Measurements from ENCODE around the gene DNM3.
A peak's percentile ranks its signal among the peaks of the same experiment; 100 is the strongest.

The DNM3 gene

DNA sequence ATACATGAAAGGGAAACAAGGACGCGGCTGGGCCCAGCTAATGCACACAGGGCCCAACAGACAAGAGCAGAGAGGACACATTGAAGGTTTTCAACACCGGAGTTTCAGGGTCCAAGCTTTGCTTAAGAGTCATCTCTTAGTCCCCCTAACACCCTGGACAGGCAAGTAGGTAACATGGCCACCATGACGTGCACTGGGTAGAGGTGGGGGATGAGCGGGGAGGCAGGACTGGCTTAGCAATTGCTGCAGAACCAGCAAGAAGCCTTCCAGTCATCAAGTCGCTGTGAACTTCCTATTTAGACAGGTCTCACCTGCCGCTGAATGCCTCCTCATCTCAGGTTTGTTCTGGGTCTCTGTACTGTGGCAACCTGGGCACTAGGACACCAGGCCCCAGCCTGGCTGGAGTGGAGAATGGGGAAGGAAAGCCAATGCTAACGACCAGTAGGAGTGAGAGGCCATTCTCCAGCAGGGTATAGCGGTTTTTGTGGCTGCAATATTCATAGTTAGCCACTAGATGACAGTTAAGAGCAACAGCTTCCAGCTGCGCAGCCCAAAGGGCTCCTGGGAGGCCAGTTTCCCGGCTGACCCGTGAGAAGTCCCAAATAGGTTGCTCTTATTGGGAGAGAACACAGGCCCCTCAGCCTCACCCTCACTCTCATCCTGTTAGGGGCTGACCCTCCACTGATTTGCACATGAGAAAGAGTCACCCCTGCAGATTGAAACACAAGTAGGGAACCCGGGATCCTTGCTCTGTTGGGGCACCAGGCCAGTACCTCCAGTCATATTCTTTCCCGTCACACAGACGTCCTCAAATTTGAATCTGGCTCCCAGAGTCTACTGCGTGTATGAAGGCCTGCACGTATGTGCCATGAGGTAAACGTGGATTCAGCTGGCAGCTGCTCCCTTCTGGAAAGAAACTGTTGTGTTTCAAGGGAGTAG is 608.6 kb downstream of the DNM3 start:
- peak; percentile 56 for DNase-seq
- no peak overlapping the region for H3K4me3 Mint-ChIP-seq
- H3K27ac Mint-ChIP-seq: no peak overlapping the region
- no peaks in the 10 kb centered on the region for H3K9me3 Mint-ChIP-seq
- no peaks in the 10 kb centered on the region for H3K36me3 Mint-ChIP-seq (ENCODE audit: low read depth)
- no peaks in the 10 kb centered on the region for H3K27me3 Mint-ChIP-seq
- H3K4me1 Mint-ChIP-seq (ENCODE audit: low read depth): peaks cover 29% of the 10 kb centered on the region

DNA sequence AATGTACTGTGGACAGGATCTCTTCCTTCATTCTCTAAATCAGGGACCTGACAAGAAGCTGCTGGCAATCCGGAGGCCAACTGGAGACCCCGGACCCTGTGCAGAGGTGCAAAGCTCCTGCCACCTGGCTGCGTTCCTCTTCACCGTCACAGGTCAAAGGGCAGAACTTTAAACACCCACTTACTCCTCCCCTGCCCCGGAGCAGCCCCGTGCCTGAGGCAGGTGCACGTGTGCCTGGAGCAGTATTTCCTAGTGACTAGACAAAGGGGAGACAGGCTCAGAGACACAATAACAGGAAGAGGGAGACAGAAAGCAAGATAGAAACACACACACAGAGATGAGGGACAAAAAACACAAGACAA is 609.2 kb downstream of the DNM3 start:
- H3K36me3 Mint-ChIP-seq (ENCODE audit: low read depth): no peaks in the 10 kb centered on the region
- no peak overlapping the region for H3K27ac Mint-ChIP-seq
- H3K4me3 Mint-ChIP-seq: no peak overlapping the region
- peaks cover 29% of the 10 kb centered on the region for H3K4me1 Mint-ChIP-seq (ENCODE audit: low read depth)
- no peak for DNase-seq
- no peaks in the 10 kb centered on the region for H3K27me3 Mint-ChIP-seq
- no peaks in the 10 kb centered on the region for H3K9me3 Mint-ChIP-seq

DNA sequence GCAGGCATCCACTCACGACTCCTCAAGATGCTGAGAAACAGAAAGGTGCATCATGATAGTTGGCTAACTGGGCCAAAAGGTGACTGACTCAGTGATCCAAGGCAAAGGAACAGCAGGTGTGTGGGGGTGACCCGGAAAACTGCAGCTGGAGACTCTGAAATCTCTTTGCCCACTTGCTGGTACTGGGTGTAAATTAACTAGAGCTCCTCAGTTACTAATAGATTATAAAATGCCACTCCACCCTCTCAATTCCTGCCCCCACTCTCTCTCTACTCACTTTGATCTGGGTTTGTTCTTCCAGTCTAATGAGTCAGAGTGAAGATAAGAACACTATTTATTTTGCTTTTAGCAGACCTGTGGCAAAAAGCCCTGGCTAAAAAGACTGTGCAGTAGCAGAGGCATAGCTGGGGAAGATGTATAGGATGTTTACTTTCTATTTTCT is 609.7 kb downstream of the DNM3 start:
- Mint-ChIP-seq H3K27me3 (no peaks in the 10 kb centered on the region), H3K27ac (no peak overlapping the region), H3K9me3 (no peaks in the 10 kb centered on the region), H3K4me1 (ENCODE audit: low read depth) (peaks cover 29% of the 10 kb centered on the region), H3K4me3 (no peak overlapping the region), H3K36me3 (ENCODE audit: low read depth) (no peaks in the 10 kb centered on the region)
- DNase-seq: no peak

GRCh38 chr1:172452536-172453152 is 611.3 kb downstream of the DNM3 start:
- no peak overlapping the region for H3K27ac Mint-ChIP-seq
- peaks cover 3% of the 10 kb centered on the region for H3K27me3 Mint-ChIP-seq
- H3K4me3 Mint-ChIP-seq: no peak overlapping the region
- peaks cover 29% of the 10 kb centered on the region for H3K4me1 Mint-ChIP-seq (ENCODE audit: low read depth)
- DNase-seq: no peak
- no peaks in the 10 kb centered on the region for H3K36me3 Mint-ChIP-seq (ENCODE audit: low read depth)
- no peaks in the 10 kb centered on the region for H3K9me3 Mint-ChIP-seq

DNA sequence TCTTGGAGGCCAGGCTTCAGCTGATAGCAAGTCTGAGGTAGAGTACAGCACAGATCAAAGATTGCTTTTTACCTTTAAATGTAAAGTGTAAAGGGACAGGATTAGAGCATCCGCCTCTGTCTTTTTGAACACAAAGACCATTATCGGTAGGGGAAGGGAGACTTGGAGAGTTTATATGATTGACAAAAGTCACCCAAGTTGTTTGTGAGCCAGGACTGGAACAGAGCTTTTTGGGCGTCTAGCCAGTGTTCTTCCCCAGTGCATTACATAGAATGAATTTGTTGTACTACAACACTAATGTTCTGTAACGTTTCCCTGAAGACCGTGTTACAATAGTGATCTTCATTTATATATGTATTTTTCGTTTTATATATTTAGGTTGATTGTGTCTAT is 611.9 kb downstream of the DNM3 start:
- Mint-ChIP-seq H3K9me3 (no peaks in the 10 kb centered on the region), H3K4me3 (no peak overlapping the region), H3K4me1 (ENCODE audit: low read depth) (peaks cover 29% of the 10 kb centered on the region), H3K36me3 (ENCODE audit: low read depth) (no peaks in the 10 kb centered on the region), H3K27ac (no peak overlapping the region), H3K27me3 (peaks cover 3% of the 10 kb centered on the region)
- no peak for DNase-seq

- no peaks in the 10 kb centered on the region for H3K36me3 Mint-ChIP-seq (ENCODE audit: low read depth)
- H3K27me3 Mint-ChIP-seq: peaks cover 3% of the 10 kb centered on the region
- H3K4me1 Mint-ChIP-seq (ENCODE audit: low read depth): peaks cover 29% of the 10 kb centered on the region
- DNase-seq: no peak
- H3K4me3 Mint-ChIP-seq: no peak overlapping the region
- H3K9me3 Mint-ChIP-seq: no peaks in the 10 kb centered on the region
- no peak overlapping the region for H3K27ac Mint-ChIP-seq
Observed at GRCh38 chr1:172453607-172454006, 612.3 kb downstream of the DNM3 start.

DNA sequence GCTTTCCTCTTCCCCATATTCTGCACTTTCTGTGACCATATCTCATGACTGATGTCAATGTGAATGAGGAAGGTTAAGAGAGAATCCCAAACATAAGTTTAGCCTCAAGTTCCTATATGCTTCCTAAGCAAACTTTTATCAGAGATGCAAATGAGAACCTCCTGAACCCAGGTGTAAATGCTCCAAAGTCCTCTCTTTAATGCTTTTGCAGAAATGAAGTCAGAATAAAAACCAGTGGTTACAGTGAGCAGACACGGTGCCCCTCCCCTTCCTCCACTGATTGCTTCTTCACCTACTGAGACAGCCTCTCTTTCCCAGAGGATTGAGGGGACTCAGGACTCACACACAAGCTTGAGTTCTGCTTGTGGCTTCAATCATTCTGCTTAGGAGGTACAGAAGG is 614.2 kb downstream of the DNM3 start:
- DNase-seq: no peak
- no peaks in the 10 kb centered on the region for H3K36me3 Mint-ChIP-seq (ENCODE audit: low read depth)
- peaks cover 3% of the 10 kb centered on the region for H3K27me3 Mint-ChIP-seq
- no peak overlapping the region for H3K27ac Mint-ChIP-seq
- H3K9me3 Mint-ChIP-seq: no peaks in the 10 kb centered on the region
- peaks cover 15% of the 10 kb centered on the region for H3K4me1 Mint-ChIP-seq (ENCODE audit: low read depth)
- no peak overlapping the region for H3K4me3 Mint-ChIP-seq

GRCh38 chr1:172456344-172456769 is 615.1 kb downstream of the DNM3 start:
- no peak for DNase-seq
- Mint-ChIP-seq H3K4me3 (no peak overlapping the region), H3K36me3 (ENCODE audit: low read depth) (no peaks in the 10 kb centered on the region), H3K27ac (no peak overlapping the region), H3K4me1 (ENCODE audit: low read depth) (peaks cover 6% of the 10 kb centered on the region), H3K9me3 (no peaks in the 10 kb centered on the region), H3K27me3 (peaks cover 3% of the 10 kb centered on the region)

DNA sequence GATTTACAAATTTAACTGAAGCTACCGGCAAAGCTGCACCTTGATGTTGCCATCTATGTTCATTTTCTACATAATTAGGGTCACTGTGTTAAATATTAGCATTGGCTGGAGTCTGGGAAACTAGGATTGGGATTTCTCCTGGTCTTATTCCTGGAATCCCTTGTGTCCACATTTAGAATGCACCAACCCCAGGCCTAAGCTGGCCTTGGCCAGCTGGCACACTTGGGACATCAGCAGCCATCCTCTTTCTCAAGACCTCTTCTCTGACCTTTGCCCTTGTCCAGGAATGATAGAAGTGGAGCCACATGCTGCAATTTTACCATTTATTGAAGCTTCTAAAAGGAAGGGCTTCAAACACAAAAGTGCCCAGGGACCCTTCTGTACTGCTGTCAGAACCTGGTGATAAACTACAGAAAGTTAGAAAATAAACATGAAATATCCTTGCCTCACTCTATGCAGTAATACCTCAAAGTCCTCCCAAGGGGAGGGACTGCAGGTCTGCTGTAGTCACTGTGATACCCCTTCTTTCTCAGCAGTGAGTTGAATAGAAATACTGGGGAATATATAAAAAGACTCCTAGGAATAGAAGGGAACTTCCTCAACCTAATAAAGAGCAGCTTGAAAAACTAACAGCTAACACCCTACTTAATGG is 616.3 kb downstream of the DNM3 start:
- peaks cover 4% of the 10 kb centered on the region for H3K4me1 Mint-ChIP-seq (ENCODE audit: low read depth)
- no peak overlapping the region for H3K4me3 Mint-ChIP-seq
- H3K36me3 Mint-ChIP-seq (ENCODE audit: low read depth): no peaks in the 10 kb centered on the region
- no peak overlapping the region for H3K27ac Mint-ChIP-seq
- no peaks in the 10 kb centered on the region for H3K9me3 Mint-ChIP-seq
- DNase-seq: no peak
- peaks cover 3% of the 10 kb centered on the region for H3K27me3 Mint-ChIP-seq

DNA sequence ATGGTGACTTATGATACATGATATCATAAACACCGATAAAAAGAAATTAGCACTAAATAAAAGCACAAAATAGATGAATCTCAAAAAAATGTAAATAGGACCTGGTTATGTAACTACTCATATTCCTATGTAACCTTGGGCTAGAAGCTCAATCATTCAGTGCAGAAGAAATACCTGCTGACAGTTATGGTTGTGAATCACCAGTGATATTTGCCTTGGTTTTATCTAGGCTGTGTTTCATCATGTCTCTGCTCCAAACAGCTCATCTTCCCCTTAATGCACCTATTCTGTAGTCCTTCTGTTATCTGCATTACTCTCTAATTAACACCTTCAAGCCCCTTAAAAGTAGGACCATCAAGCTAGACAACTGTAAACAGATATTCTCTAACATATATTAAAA is 618.9 kb downstream of the DNM3 start:
- Mint-ChIP-seq H3K4me3 (no peak overlapping the region), H3K27me3 (peaks cover 3% of the 10 kb centered on the region), H3K36me3 (ENCODE audit: low read depth) (no peaks in the 10 kb centered on the region), H3K4me1 (ENCODE audit: low read depth) (no peaks in the 10 kb centered on the region), H3K27ac (no peak overlapping the region), H3K9me3 (no peaks in the 10 kb centered on the region)
- DNase-seq: no peak

DNA sequence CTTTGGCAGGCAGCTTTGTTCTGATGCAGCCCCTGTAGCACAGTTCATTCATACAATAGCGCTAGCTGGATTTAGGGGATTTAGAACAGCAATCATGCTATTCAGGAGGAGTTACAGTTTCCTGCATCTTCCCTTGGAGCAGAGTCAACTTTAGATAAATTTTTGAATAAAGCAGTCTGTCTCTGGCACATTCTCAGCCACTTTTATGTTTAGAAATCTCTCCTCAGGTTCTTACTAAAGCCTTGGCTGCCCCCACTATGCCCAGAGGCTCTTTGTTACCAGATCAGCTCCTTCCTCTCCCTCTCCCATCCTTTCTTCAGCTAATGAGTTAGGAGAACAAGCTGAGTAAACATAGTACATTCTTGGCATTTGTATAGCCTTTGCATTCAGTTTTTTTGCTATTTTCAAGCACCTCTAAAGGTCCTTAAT is 619.6 kb downstream of the DNM3 start:
- DNase-seq: no peak
- Mint-ChIP-seq H3K9me3 (no peaks in the 10 kb centered on the region), H3K27ac (no peak overlapping the region), H3K27me3 (peaks cover 3% of the 10 kb centered on the region), H3K36me3 (ENCODE audit: low read depth) (no peaks in the 10 kb centered on the region), H3K4me3 (no peak overlapping the region), H3K4me1 (ENCODE audit: low read depth) (no peaks in the 10 kb centered on the region)
